ENCODE results near the gene KLHL25. TPM values are rescaled to one million over a fixed set of nuclear protein-coding genes. Genes with fewer than 3 reads are reported as not detected.

Gene KLHL25
- total RNA-seq, 1 donor from 2014 or later = 4.0 TPM

DNA sequence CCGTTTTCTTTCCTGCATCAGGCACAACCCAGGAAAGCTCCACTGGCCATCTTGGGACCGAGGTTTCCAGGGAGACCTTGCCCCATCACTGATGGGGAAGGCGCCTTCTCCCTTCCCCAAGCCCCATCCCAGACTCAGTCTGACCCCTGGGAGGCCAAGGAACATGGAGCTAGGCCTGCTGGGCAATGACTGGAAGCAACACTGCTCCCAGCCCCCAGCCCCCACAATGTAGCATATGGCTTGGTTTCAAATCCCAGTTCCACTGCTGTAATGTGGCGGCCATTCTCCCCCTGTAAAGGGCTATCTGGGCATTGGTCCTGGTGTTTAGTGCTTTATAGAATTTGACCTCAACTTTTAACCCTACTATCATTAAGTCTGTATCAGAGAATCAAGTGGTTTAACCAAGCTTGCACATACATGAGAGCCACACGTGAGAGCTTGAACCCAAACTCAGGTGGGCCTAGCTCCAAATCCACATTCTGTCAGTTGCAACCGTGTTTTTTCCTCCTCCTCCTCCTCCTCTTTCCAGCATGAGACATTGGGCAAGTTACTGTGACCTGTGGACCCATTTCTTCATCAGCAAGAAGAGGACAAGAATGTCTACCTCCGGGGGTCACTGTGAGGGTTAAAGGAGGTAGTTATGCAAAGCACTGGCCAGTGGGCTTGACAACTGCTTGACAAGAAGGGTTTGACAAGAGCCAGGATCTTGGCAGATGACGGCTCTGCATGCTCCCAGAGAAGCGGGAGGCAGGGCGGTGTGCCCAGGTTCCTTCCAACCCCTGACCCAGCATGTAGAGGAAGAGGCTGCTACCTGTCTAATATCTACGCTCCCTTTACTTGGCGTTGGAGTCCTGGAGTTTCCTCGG lies 37.4 kb downstream of the KLHL25 start:
- Histone ChIP-seq H3K27me3 (ENCODE audit: low read depth) (no peaks in the 10 kb centered on the region), H3K27ac (replicated peaks) (peak overlapping the region; percentile 40), H3K4me3 (no peak overlapping the region), H3K9me3 (replicated peaks) (no peaks in the 10 kb centered on the region), H3K4me1 (peaks cover 69% of the 10 kb centered on the region), H3K36me3 (peaks cover 8% of the 10 kb centered on the region)
- DNase-seq = peak; percentile 52
- TF ChIP-seq, protein P1, sequence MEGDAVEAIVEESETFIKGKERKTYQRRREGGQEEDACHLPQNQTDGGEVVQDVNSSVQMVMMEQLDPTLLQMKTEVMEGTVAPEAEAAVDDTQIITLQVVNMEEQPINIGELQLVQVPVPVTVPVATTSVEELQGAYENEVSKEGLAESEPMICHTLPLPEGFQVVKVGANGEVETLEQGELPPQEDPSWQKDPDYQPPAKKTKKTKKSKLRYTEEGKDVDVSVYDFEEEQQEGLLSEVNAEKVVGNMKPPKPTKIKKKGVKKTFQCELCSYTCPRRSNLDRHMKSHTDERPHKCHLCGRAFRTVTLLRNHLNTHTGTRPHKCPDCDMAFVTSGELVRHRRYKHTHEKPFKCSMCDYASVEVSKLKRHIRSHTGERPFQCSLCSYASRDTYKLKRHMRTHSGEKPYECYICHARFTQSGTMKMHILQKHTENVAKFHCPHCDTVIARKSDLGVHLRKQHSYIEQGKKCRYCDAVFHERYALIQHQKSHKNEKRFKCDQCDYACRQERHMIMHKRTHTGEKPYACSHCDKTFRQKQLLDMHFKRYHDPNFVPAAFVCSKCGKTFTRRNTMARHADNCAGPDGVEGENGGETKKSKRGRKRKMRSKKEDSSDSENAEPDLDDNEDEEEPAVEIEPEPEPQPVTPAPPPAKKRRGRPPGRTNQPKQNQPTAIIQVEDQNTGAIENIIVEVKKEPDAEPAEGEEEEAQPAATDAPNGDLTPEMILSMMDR (IDR thresholded peaks at IDR 0.05; ENCODE audit: borderline replicate concordance) = no peak
- intact Hi-C loops (cut with micrococcal nuclease) = no loop called here

DNA sequence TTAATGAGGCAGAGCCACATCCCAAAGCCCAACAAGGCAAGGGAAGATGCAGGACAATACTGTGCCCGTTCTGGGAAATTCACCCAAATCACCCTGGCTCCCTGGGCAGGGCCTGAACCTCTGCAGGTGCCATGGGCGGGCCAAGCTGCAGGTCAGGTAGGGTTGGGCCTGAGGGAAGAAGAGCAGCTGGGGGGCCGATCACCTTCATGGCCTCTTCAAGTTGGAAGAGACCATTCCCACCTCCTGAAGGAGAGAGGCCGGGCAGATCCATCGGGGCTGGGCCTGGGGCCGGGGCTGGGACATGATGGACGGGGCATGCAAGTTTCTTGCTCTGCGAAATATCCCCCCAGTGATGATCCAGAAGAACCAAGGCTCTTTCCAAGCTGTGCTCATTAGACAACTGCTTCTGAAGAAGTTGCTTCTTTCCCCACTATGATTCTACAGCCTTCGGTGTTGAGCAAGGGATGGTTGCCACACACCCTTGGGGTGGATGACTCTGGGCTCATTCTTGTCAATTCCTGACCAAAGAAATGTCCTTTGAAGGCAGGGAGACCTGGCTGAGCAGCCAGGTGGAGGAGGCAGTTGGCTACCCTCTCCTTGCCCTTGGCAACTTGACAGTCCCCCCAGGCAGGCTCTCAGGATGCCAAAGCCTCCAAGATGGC lies 38.2 kb downstream of the KLHL25 start:
- DNase-seq = peak; percentile 7
- Histone ChIP-seq H3K36me3 (peaks cover 8% of the 10 kb centered on the region), H3K27ac (replicated peaks) (no peak overlapping the region), H3K9me3 (replicated peaks) (no peaks in the 10 kb centered on the region), H3K4me1 (peaks cover 69% of the 10 kb centered on the region), H3K4me3 (no peak overlapping the region), H3K27me3 (ENCODE audit: low read depth) (no peaks in the 10 kb centered on the region)
- TF ChIP-seq, protein P1 (IDR thresholded peaks at IDR 0.05; ENCODE audit: borderline replicate concordance) = no peak
- intact Hi-C loops (cut with micrococcal nuclease) = no loop called here

DNA sequence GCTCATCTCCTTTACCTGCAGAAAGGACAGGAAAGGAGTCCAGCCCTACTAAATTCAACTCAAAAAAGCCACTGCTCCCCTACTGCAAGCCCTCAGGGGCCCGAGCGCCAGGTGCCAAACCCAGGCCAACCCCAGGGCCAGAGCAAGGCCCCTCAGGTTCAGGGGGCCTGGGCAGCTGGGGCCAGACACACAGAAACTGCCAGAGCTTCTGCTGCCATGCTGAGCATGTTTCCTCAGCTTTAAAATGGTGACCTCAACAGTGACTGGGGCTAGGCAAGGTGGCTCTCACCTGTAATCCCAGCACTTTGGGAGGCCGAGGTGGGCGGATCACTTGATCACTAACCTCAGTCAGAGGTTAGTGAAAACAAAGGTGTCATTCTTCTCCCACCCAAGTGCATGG lies 38.8 kb downstream of the KLHL25 start:
- peaks cover 71% of the 10 kb centered on the region for H3K4me1 ChIP-seq

DNA sequence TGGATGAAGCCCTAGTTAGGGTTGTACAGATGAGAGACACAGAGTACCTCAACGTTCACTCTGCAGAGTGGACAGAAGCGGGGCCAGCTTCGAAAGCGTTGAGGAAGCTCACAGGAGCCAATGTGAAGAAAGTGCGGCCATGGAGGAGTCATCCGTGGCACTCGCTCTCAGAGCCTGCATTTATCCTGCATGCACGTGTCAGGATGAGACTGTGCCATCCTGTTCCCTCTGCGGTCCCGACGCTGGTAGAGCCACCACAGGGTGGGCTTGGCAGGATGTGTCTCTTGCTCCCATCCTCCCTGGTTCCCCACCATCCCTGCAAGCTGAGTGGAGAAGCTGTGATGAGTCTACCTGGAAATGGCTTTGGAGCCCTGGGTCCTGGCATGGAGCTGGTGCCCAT lies 39.3 kb downstream of the KLHL25 start:
- intact Hi-C loops (cut with micrococcal nuclease) = no loop called here
- TF ChIP-seq, protein P1 (IDR thresholded peaks at IDR 0.05; ENCODE audit: borderline replicate concordance) = no peak
- no peak for DNase-seq
- no peaks in the 10 kb centered on the region for H3K27me3 ChIP-seq (ENCODE audit: low read depth)
- peaks cover 8% of the 10 kb centered on the region for H3K36me3 ChIP-seq
- H3K9me3 ChIP-seq (replicated peaks) = no peaks in the 10 kb centered on the region
- peaks cover 76% of the 10 kb centered on the region for H3K4me1 ChIP-seq
- H3K27ac ChIP-seq (replicated peaks) = peak overlapping the region; percentile 11
- H3K4me3 ChIP-seq = no peak overlapping the region

More for the DNA sequence above, 38.8 kb downstream of the KLHL25 start:
- intact Hi-C loops (cut with micrococcal nuclease) = no loop called here
- H3K9me3 ChIP-seq (replicated peaks) = no peaks in the 10 kb centered on the region
- H3K27me3 ChIP-seq (ENCODE audit: low read depth) = no peaks in the 10 kb centered on the region
- H3K4me3 ChIP-seq = no peak overlapping the region
- H3K27ac ChIP-seq (replicated peaks) = no peak overlapping the region
- TF ChIP-seq, protein P1 (IDR thresholded peaks at IDR 0.05; ENCODE audit: borderline replicate concordance) = no peak
- peaks cover 8% of the 10 kb centered on the region for H3K36me3 ChIP-seq
- no peak for DNase-seq

DNA sequence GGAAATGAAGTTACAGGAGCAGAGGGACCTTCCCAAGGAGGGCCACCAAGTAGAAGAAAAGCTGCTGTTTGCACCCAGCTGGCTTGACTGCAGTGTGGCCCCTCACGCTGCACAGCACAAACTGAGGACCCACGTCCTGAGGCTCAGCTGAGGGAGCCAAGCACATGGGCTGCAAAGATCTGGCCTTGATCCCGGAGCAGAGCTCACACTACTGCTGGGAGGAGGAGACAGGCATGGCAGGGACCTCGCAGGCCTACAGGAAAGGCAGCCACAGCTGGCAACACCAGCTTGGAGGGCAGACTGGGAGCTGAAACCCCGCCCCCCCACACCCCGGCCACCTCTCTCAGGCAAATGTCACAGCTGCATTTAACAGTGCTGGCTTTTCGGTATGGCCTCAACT lies 39.7 kb downstream of the KLHL25 start:
- H3K36me3 ChIP-seq = peaks cover 8% of the 10 kb centered on the region
- no peak overlapping the region for H3K4me3 ChIP-seq
- peaks cover 78% of the 10 kb centered on the region for H3K4me1 ChIP-seq
- TF ChIP-seq, protein P1 (IDR thresholded peaks at IDR 0.05; ENCODE audit: borderline replicate concordance) = no peak
- intact Hi-C loops (cut with micrococcal nuclease) = no loop called here
- DNase-seq = peak; percentile 61
- no peaks in the 10 kb centered on the region for H3K9me3 ChIP-seq (replicated peaks)
- peak overlapping the region; percentile 11 for H3K27ac ChIP-seq (replicated peaks)
- no peaks in the 10 kb centered on the region for H3K27me3 ChIP-seq (ENCODE audit: low read depth)

Measured in left ventricle myocardium inferior (tissue), 1 donor.